WTC11 (cell line): ENCODE results near the gene SLC66A2.

Source experiments
- CTCF ChIP-seq: fragments of 200-600 bp; IDR thresholded peaks from 2 replicates; pipeline ENCODE4 v1.8.0; 2022; ENCODE audit warnings: antibody characterized with exemption
- GRHL2 ChIP-seq: fragments of 250-450 bp; sonication (Bioruptor Pico); IDR thresholded peaks from 2 replicates; pipeline ENCODE4 v1.8.0; 2022; ENCODE audit warnings: mild to moderate bottlenecking, moderate library complexity; ENCODE audit not compliant: insufficient replicate concordance, severe bottlenecking
- SP1 ChIP-seq: sonication (generic); formaldehyde crosslinking; conservative IDR thresholded peaks from 2 replicates; pipeline ENCODE4 v1.8.1; 2022; ENCODE audit warnings: missing genetic modification reagents
- TF ChIP-seq, protein P1 (sequence below): sonication (generic); formaldehyde crosslinking; IDR thresholded peaks from 2 replicates; pipeline ENCODE4 v1.8.1; 2023; ENCODE audit warnings: mild to moderate bottlenecking, missing genetic modification reagents

- TF ChIP-seq SP1 (no peak), CTCF (no peak), GRHL2 (CRISPR knock-in tag) (no peak)
- TF ChIP-seq, protein P1, sequence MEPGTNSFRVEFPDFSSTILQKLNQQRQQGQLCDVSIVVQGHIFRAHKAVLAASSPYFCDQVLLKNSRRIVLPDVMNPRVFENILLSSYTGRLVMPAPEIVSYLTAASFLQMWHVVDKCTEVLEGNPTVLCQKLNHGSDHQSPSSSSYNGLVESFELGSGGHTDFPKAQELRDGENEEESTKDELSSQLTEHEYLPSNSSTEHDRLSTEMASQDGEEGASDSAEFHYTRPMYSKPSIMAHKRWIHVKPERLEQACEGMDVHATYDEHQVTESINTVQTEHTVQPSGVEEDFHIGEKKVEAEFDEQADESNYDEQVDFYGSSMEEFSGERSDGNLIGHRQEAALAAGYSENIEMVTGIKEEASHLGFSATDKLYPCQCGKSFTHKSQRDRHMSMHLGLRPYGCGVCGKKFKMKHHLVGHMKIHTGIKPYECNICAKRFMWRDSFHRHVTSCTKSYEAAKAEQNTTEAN (CRISPR knock-in tag): no peak
These were observed 10.3 kb upstream of the SLC66A2 start for GRCh38 chr18:79961527-79962291.
